ENCODE measurements around the gene SLAMF6. TPM values are rescaled to one million over a fixed set of nuclear protein-coding genes. Genes with fewer than 3 reads are reported as not detected.

SLAMF6 gene
- total and polyA plus RNA-seq, 10 of the 15 experiments (the other 5 are each of a cell fraction or from before 2014, with no cell fraction given): 20.5 to 89.6 (median 36.5) TPM

DNA sequence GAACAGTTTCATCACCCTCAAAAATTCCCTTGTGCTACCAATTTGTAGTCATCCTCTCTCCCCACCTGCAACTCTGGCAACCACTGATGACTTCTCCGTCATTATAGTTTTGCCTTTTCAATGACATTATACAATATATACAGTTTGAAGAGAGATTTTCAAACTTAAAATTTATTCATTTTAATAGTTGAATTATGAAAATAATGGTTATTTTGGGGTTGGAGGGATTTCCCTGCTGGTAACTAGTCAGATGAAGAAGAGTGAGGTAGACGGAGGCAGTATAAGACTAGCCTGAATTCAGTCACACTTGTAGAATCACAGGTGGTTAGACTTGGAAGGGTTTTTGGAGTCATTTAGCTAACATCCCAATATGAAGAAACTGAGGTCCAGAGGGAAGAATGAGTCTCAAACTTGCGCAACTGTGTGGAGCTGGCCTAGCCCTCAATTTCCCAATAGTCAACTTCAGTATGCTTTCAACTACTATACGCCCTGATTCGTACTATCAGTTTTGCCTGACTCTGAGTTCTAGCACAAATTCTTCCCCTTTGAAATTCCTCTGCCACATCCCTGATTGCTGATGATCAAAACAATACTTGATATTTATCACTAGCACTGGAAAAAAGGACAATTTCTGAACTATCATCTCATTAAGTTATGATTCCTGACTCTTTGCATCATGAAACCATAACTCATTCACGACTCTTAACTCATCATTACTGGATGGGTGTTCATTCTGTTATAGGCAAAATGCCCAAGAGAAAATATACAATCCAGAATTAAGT is 68.5 kb downstream of the SLAMF6 start (continued):
- TF ChIP-seq RELA (IDR thresholded peaks at IDR 0.05; ENCODE audit: borderline replicate concordance, partially characterized antibody) (no peak), NFIC (IDR thresholded peaks at IDR 0.05; ENCODE audit: low read depth, low read length) (peak; percentile 99), EGR1 (IDR thresholded peaks at IDR 0.05; ENCODE audit: borderline replicate concordance in 1 of 2, low read depth in 2 of 2, low read length in 2 of 2) (no peak), CHD2 (IDR thresholded peaks at IDR 0.05; ENCODE audit: borderline replicate concordance, low read depth, low read length) (no peak), CBFB (IDR thresholded peaks at IDR 0.05; ENCODE audit: low read depth) (peak; percentile 64), PAX5 (IDR thresholded peaks at IDR 0.05; ENCODE audit: borderline replicate concordance, low read depth, low read length) (0 out of 2 replicates have a peak, but pooled peaks have one; percentile 12), SREBF1 (IDR thresholded peaks at IDR 0.05; ENCODE audit: low read length) (no peak), SPI1 (IDR thresholded peaks at IDR 0.05; ENCODE audit: borderline replicate concordance, insufficient read depth, low read depth, low read length) (no peak), POU2F2 (IDR thresholded peaks at IDR 0.05; ENCODE audit: borderline replicate concordance, low read depth, low read length) (no peak), ZNF622 (IDR thresholded peaks at IDR 0.05) (no peak), WRNIP1 (IDR thresholded peaks at IDR 0.05; ENCODE audit: borderline replicate concordance, low read depth, low read length) (no peak), EP300 (IDR thresholded peaks at IDR 0.05; ENCODE audit: borderline replicate concordance in 1 of 2, control insufficient read depth in 1 of 2, low read depth in 2 of 2, low read length in 2 of 2) (peak in 1 of 2 experiments; percentile 36; a peak in 2 of 4 replicates), POLR2AphosphoS5 (IDR thresholded peaks at IDR 0.05; ENCODE audit: low read length) (0 out of 2 replicates have a peak, but pooled peaks have one; percentile 36), CREM (IDR thresholded peaks at IDR 0.05; ENCODE audit: low read depth) (peak; percentile 87; the same call in 1 of the 2 replicates), RB1 (IDR thresholded peaks at IDR 0.05; ENCODE audit: borderline replicate concordance) (no peak), TCF12 (IDR thresholded peaks at IDR 0.05; ENCODE audit: low read depth, low read length) (peak; percentile 33; the same call in 1 of the 2 replicates), TCF7 (IDR thresholded peaks at IDR 0.05; ENCODE audit: borderline replicate concordance) (0 out of 2 replicates have a peak, but pooled peaks have one; percentile 59), MXI1 (IDR thresholded peaks at IDR 0.05; ENCODE audit: low read depth, low read length) (no peak), EZH2 (IDR thresholded peaks at IDR 0.05; ENCODE audit: borderline replicate concordance, control insufficient read depth, low read depth, low read length) (no peak), YY1 (IDR thresholded peaks at IDR 0.05; ENCODE audit: low read depth, low read length) (no peak)
- TF ChIP-seq, protein P1, sequence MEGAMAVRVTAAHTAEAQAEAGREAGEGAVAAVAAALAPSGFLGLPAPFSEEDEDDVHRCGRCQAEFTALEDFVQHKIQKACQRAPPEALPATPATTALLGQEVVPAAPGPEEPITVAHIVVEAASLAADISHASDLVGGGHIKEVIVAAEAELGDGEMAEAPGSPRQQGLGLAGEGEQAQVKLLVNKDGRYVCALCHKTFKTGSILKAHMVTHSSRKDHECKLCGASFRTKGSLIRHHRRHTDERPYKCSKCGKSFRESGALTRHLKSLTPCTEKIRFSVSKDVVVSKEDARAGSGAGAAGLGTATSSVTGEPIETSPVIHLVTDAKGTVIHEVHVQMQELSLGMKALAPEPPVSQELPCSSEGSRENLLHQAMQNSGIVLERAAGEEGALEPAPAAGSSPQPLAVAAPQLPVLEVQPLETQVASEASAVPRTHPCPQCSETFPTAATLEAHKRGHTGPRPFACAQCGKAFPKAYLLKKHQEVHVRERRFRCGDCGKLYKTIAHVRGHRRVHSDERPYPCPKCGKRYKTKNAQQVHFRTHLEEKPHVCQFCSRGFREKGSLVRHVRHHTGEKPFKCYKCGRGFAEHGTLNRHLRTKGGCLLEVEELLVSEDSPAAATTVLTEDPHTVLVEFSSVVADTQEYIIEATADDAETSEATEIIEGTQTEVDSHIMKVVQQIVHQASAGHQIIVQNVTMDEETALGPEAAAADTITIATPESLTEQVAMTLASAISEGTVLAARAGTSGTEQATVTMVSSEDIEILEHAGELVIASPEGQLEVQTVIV (IDR thresholded peaks at IDR 0.05; ENCODE audit: borderline replicate concordance, partially characterized antibody): no peak
- TF ChIP-seq, protein P2, sequence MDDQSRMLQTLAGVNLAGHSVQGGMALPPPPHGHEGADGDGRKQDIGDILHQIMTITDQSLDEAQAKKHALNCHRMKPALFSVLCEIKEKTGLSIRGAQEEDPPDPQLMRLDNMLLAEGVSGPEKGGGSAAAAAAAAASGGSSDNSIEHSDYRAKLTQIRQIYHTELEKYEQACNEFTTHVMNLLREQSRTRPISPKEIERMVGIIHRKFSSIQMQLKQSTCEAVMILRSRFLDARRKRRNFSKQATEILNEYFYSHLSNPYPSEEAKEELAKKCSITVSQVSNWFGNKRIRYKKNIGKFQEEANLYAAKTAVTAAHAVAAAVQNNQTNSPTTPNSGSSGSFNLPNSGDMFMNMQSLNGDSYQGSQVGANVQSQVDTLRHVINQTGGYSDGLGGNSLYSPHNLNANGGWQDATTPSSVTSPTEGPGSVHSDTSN (IDR thresholded peaks at IDR 0.05; ENCODE audit: insufficient replicate concordance, low read depth, low read length): no peak
- TF ChIP-seq, protein P3, sequence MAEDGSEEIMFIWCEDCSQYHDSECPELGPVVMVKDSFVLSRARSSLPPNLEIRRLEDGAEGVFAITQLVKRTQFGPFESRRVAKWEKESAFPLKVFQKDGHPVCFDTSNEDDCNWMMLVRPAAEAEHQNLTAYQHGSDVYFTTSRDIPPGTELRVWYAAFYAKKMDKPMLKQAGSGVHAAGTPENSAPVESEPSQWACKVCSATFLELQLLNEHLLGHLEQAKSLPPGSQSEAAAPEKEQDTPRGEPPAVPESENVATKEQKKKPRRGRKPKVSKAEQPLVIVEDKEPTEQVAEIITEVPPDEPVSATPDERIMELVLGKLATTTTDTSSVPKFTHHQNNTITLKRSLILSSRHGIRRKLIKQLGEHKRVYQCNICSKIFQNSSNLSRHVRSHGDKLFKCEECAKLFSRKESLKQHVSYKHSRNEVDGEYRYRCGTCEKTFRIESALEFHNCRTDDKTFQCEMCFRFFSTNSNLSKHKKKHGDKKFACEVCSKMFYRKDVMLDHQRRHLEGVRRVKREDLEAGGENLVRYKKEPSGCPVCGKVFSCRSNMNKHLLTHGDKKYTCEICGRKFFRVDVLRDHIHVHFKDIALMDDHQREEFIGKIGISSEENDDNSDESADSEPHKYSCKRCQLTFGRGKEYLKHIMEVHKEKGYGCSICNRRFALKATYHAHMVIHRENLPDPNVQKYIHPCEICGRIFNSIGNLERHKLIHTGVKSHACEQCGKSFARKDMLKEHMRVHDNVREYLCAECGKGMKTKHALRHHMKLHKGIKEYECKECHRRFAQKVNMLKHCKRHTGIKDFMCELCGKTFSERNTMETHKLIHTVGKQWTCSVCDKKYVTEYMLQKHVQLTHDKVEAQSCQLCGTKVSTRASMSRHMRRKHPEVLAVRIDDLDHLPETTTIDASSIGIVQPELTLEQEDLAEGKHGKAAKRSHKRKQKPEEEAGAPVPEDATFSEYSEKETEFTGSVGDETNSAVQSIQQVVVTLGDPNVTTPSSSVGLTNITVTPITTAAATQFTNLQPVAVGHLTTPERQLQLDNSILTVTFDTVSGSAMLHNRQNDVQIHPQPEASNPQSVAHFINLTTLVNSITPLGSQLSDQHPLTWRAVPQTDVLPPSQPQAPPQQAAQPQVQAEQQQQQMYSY (CRISPR knock-in tag; IDR thresholded peaks at IDR 0.05): no peak
